ENCODE data around the gene FLT1.

DNA sequence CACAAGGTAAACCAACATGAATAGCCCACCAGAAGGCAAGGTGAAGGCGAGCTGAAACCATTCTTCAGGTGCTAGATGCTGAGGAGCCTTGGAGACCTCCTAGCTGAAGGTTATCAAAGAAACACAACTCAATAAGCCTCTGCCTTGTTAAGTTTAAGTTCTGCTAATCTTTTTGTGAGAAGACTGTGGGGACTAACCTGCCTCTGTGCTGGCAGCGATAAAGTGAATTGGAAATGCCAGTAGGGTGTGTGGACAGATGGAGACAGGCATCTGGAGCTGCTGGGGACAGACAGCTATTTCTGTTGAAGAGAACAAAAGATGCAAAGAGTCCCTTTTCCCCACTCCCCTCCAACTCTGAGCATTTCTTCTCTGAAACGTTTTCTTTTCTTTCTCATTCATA lies 33.5 kb upstream of the FLT1 start:
- TF ChIP-seq, protein P1, sequence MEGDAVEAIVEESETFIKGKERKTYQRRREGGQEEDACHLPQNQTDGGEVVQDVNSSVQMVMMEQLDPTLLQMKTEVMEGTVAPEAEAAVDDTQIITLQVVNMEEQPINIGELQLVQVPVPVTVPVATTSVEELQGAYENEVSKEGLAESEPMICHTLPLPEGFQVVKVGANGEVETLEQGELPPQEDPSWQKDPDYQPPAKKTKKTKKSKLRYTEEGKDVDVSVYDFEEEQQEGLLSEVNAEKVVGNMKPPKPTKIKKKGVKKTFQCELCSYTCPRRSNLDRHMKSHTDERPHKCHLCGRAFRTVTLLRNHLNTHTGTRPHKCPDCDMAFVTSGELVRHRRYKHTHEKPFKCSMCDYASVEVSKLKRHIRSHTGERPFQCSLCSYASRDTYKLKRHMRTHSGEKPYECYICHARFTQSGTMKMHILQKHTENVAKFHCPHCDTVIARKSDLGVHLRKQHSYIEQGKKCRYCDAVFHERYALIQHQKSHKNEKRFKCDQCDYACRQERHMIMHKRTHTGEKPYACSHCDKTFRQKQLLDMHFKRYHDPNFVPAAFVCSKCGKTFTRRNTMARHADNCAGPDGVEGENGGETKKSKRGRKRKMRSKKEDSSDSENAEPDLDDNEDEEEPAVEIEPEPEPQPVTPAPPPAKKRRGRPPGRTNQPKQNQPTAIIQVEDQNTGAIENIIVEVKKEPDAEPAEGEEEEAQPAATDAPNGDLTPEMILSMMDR (IDR thresholded peaks at IDR 0.05; ENCODE audit: low read depth, low read length, poor library complexity, severe bottlenecking): no peak
- TF ChIP-seq EZH2phosphoT487 (IDR thresholded peaks at IDR 0.05; ENCODE audit: borderline replicate concordance, low read length): no peak

Measured in DOHH2 (cell line).